Mesothelial cell of epicardium (in vitro differentiated cells): Measurements from ENCODE around the gene R3HDM4. TPM values are rescaled to one million over a fixed set of nuclear protein-coding genes. Genes with fewer than 3 reads are reported as not detected.
"Not testable (repeated sequence)": the region's sequence is repeated elsewhere in the genome, so short reads cannot be mapped to it uniquely, and the experiment has no call there.

ENCODE experiments used
- DNase-seq, 2 experiments: peaks; one replicate each; pipeline ENCODE4 v3.0.0; 2021; ENCODE audit warnings: low spot score in 2 of 2; ENCODE audit not compliant: unreplicated experiment in 2 of 2
- H3K27ac Mint-ChIP-seq: 2 replicates; pipeline ENCODE4 v1.8.0; 2021; ENCODE audit warnings: mixed read lengths
- H3K27me3 Mint-ChIP-seq: 2 replicates; pipeline ENCODE4 v1.8.0; 2021; ENCODE audit warnings: low read depth, mixed read lengths
- H3K36me3 Mint-ChIP-seq: 2 replicates; pipeline ENCODE4 v1.8.0; 2021; ENCODE audit warnings: mixed read lengths
- H3K4me1 Mint-ChIP-seq: 2 replicates; pipeline ENCODE4 v1.8.0; 2021; ENCODE audit warnings: mixed read lengths
- H3K4me3 Mint-ChIP-seq: 2 replicates; pipeline ENCODE4 v1.8.0; 2021; ENCODE audit warnings: mild to moderate bottlenecking, moderate library complexity, mixed read lengths
- H3K9me3 Mint-ChIP-seq: 2 replicates; pipeline ENCODE4 v1.8.0; 2021; ENCODE audit warnings: mixed read lengths
- total RNA-seq: library from RNA; stranded (reverse); gene quantifications from 3 replicates; pipeline ENCODE4 v1.2.1, GENCODE V29; 2021
- TF ChIP-seq, protein P1 (sequence below): fragments of 200-600 bp; sonication (generic); IDR thresholded peaks from one replicate; pipeline ENCODE4 v1.5.0; 2021; ENCODE audit warnings: antibody characterized with exemption; ENCODE audit not compliant: unreplicated experiment

R3HDM4 gene
- 47.4 to 50.5 TPM (median 49.5 TPM) in 3 replicates for total RNA-seq

DNA sequence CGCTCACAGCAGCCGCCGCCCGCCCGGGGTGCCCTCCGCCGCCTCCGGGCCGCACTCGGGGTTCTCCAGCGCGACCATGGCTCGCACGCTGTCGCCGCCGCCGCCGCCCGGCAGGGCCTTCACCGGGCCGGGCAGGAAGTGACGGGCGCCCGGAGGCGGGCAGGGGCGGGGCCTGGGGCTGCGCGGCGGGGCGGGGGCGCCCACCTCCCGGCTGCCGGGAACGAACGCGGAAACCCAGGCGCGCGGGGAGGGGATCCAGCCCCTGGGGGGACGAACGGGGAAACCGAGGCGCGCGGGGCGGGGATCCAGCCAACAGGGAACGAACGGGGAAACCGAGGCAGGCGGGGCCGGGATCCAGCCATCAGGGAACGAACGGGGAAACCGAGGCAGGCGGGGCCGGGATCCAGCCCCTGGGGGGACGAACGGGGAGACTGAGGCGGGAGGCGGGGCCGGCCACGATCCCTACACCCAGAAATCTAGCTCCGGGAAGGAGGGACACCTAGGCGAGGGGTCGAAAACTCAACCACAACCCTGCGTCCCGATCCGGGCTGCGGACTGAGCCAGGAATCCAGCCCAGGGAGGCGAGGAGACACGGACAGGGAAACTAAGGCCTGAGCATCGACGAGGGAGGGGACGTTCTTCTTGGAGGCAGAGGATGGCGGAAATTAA is at the start of gene R3HDM4:
Gene R3HDM4 (minus strand): TSS at position 140 of the 669 bp plus-strand sequence. CDS start 62 bp downstream, at position 78.
- H3K27ac Mint-ChIP-seq, result peak within 1 kb of the TSS; percentile 53

DNA sequence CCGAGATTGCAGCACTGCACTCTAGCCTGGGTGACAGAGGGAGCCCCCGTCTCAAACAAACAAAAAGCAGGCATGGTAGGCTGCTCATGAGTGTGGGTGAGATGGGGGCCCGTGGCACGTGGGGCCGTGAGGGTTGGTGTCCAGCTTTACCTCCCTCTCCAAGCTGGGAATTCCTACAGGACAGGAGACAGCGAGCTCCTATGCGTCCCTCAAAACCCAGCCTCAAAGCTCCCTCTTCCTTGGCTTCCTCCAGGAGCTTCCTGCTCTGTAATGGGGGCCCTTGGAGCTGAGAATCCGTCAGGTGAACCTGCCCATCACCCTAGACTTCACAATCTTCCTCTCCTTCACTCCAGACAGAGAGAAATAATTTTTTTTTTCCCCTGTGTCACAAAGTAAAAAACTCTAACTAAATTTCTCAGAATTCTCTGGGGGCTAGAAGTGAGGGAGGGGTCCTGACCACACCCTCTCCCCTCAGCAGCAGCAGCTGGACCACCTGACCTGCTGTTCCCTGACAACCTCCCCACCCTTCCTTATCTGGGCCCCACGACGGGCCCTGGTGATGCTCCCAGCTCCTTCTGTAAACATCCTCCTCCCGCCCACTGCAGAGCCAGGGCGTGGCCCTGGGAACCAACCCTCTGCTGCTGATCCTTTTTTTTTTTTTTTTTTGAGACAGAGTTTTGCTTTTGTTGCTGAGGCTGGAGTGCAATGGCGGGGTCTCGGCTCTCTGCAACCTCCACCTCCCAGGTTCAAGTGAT is 49.0 kb upstream of the R3HDM4 start:
- peaks cover 4% of the 10 kb centered on the region for H3K9me3 Mint-ChIP-seq
- H3K4me1 Mint-ChIP-seq, result peaks cover 36% of the 10 kb centered on the region
- TF ChIP-seq, protein P1, sequence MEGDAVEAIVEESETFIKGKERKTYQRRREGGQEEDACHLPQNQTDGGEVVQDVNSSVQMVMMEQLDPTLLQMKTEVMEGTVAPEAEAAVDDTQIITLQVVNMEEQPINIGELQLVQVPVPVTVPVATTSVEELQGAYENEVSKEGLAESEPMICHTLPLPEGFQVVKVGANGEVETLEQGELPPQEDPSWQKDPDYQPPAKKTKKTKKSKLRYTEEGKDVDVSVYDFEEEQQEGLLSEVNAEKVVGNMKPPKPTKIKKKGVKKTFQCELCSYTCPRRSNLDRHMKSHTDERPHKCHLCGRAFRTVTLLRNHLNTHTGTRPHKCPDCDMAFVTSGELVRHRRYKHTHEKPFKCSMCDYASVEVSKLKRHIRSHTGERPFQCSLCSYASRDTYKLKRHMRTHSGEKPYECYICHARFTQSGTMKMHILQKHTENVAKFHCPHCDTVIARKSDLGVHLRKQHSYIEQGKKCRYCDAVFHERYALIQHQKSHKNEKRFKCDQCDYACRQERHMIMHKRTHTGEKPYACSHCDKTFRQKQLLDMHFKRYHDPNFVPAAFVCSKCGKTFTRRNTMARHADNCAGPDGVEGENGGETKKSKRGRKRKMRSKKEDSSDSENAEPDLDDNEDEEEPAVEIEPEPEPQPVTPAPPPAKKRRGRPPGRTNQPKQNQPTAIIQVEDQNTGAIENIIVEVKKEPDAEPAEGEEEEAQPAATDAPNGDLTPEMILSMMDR, result no peak
- H3K27ac Mint-ChIP-seq, result peak overlapping the region; percentile 90
- H3K36me3 Mint-ChIP-seq, result peaks cover 26% of the 10 kb centered on the region
- DNase-seq, result no peak
- H3K4me3 Mint-ChIP-seq, result no peak overlapping the region
- no peaks in the 10 kb centered on the region for H3K27me3 Mint-ChIP-seq

More for the DNA sequence above, at the start of gene R3HDM4:
- DNase-seq, result peak; percentile 73 to 84
- Mint-ChIP-seq H3K4me3 (peak within 1 kb of the TSS; percentile 78), H3K36me3 (peaks cover 2% of the 10 kb centered on the region), H3K9me3 (no peaks in the 10 kb centered on the region), H3K27me3 (peaks cover 8% of the 10 kb centered on the region), H3K4me1 (peaks cover 4% of the 10 kb centered on the region)
- TF ChIP-seq, protein P1, result no peak

DNA sequence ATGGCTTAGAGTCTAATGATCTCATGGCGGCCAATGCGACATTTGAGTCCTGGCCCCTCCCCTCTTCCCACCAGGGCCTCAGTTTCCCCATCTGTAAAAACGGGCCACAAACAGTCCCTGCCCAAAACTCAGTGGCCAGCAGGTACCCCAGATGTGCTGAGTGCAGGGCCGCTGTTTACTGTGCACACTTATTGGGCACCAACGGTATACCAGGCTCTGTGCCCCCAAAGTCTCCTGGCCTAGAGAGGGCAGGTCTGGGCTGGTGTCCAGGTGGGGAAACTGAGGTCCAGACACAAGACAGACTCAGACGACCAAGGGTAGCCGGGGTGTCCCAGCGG is 47.6 kb upstream of the R3HDM4 start:
- Mint-ChIP-seq H3K27ac (peak overlapping the region; percentile 67), H3K4me1 (peaks cover 48% of the 10 kb centered on the region), H3K4me3 (no peak overlapping the region), H3K27me3 (no peaks in the 10 kb centered on the region), H3K9me3 (peaks cover 4% of the 10 kb centered on the region), H3K36me3 (peaks cover 21% of the 10 kb centered on the region)
- DNase-seq, result no peak
- TF ChIP-seq, protein P1, result no peak

DNA sequence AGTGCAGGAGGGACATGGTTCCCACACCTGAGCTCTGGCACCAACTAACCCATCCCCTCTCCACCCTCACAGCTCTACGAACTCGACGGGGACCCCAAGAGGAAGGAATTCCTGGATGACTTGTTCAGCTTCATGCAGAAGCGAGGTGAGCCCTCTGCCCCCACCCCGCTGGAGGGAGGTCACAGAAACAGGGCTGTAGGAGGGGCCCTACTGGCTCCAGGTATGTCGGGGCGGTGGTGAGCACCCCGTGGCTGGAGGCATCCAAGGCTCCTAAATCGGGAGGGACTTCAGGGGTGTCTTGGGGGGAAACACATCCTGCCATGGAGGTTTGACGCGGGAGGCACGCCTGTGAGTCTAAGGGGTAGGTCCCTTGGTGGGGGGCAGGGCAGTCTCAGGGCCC is 47.0 kb upstream of the R3HDM4 start:
- peak overlapping the region; percentile 67 for H3K27ac Mint-ChIP-seq
- peaks cover 16% of the 10 kb centered on the region for H3K36me3 Mint-ChIP-seq
- no peak overlapping the region for H3K4me3 Mint-ChIP-seq
- H3K4me1 Mint-ChIP-seq, result peaks cover 52% of the 10 kb centered on the region
- H3K9me3 Mint-ChIP-seq, result peaks cover 1% of the 10 kb centered on the region
- TF ChIP-seq, protein P1, result no peak
- DNase-seq, result no peak
- H3K27me3 Mint-ChIP-seq, result no peaks in the 10 kb centered on the region

DNA sequence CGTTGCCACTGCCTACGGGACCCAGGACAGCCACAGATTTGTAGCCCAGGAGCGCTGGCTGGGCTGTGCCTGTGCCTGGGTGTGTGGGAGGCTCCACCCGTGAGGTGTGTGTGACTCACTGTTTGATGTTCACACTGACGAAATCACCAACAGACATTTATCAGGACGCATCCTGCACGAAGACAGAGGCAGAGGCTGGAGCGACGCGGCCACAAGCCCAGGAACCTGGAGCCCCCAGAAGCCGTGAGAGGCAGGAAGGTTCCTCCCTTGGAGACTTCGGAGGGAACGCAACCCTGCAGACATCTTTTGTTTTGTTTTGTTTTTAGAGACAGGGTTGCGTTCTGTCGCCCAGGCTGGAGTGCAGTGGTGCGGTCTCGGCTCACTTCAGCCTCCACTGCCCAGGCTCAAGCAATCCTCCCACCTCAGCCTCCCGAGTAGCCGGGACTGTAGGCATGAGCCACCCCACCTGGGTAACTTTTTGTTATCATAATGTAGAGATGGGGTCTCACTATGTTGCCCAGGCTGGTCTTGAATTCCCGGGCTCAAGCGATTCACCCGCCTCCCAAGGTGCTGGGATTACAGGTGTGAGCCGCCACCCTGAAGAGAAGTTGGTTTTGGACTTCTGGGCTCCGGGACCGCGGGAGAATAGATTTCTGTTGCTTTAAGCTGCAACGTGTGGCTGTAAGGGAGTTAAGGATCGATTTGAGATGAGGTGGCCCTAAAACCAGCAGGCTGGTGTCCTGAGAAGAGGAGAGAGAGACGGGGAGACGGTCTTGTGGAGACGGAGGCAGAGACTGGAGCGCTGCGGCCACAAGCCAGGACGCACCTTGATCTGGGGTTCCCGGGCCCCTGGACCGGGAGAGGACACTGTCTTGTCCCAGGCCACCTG is 46.2 kb upstream of the R3HDM4 start:
- H3K4me1 Mint-ChIP-seq, result peaks cover 58% of the 10 kb centered on the region
- no peak overlapping the region for H3K4me3 Mint-ChIP-seq
- H3K9me3 Mint-ChIP-seq, result no peaks in the 10 kb centered on the region

DNA sequence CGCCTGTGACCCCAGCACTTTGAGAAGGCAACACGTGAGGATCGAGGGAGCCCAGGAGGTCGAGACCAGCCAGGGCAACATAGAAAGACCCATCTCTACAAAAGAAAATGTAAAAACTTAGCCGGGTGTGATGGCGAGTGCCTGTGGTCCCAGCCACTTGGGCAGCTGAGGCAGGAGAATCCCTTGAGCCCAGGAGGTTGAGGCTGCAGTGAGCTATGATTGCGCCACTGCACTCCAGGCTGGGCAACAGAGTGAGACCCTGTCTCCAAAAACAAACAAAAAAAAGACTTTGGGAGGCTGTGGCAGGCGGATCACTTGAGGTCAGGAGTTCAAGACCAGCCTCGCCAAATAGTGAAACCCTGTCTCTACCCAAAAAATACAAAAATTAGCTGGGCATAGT is 44.6 kb upstream of the R3HDM4 start:
- not testable (repeated sequence) for DNase-seq, H3K4me3 Mint-ChIP-seq, H3K9me3 Mint-ChIP-seq, H3K27me3 Mint-ChIP-seq, H3K36me3 Mint-ChIP-seq
- peaks cover 63% of the 10 kb centered on the region for H3K4me1 Mint-ChIP-seq
- peak overlapping the region; percentile 96 for H3K27ac Mint-ChIP-seq

More for the DNA sequence above, 46.2 kb upstream of the R3HDM4 start:
- Mint-ChIP-seq H3K27ac (peak overlapping the region; percentile 95), H3K36me3 (peaks cover 9% of the 10 kb centered on the region), H3K27me3 (no peaks in the 10 kb centered on the region)
- DNase-seq, result no peak
- TF ChIP-seq, protein P1, result no peak
